Pancreas (tissue), 10 donors: ENCODE measurements around the gene SLC4A2. TPM values are rescaled to one million over a fixed set of nuclear protein-coding genes. Genes with fewer than 3 reads are reported as not detected.
"Not testable (repeated sequence)": the region's sequence is repeated elsewhere in the genome, so short reads cannot be mapped to it uniquely, and the experiment has no call there.

Experiments used
- ATAC-seq, 4 donors: fragments of 200-7000 bp; cut with Tn5 transposase; one replicate each; pipeline versions ENCODE4 v1.8.0 to v1.9.1; 2020; ENCODE audit warnings: mild to moderate bottlenecking in 4 of 4, moderate library complexity in 4 of 4
- DNase-seq, 6 donors: peaks; one replicate each; pipeline ENCODE4 v3.0.0-alpha.2; 2020
- FAIRE-seq: peaks from 2 replicates; lab custom pipeline; 2012; peaks lifted over from hg19 to GRCh38; lab: Jason Lieb, UNC
- H3K27ac ChIP-seq, 4 donors: fragments of 200-600 bp; sonication (generic); 1 replicate in 3 of 4; 2 replicates in 1 of 4; pipeline versions ENCODE4 v1.5.0 to v1.8.0; 2020
- H3K27me3 ChIP-seq, 4 donors: fragments of 200-600 bp; one replicate each; pipeline ENCODE4 v1.8.0; 2021
- H3K36me3 ChIP-seq, 3 donors: fragments of 200-600 bp; sonication (generic) in 1 of 3; one replicate each; pipeline versions ENCODE4 v1.5.0 to v1.8.0; 2020 to 2021
- H3K4me1 ChIP-seq, 3 donors: fragments of 200-600 bp; one replicate each; pipeline ENCODE4 v1.8.0; 2021
- H3K4me3 ChIP-seq, 4 donors: fragments of 200-600 bp; sonication (generic) in 2 of 4; one replicate each; pipeline versions ENCODE4 v1.5.0 to v1.8.0; 2020 to 2021
- H3K9me3 ChIP-seq, 4 donors: fragments of 200-600 bp; one replicate each; pipeline ENCODE4 v1.8.0; 2021
- CTCF ChIP-seq, 4 donors: fragments of 200-600 bp; sonication (generic) in 3 of 4; IDR thresholded peaks; one replicate each; pipeline versions ENCODE4 v1.5.0 to v1.8.0; 2021; ENCODE audit warnings: antibody characterized with exemption in 4 of 4
- WGBS, 2 donors: extraction: QIAGEN DNeasy Blood & Tissue Kit; methylation state at CpG; one replicate each; pipeline ENCODE4 v1.1.7; 2013; 5-methylcytosine and 5-hydroxymethylcytosine counted together
- intact Hi-C, 3 donors: fragments of 100-400 bp; cut with DNase I; formaldehyde crosslinking; loops; one replicate each; pipeline versions ENCODE4 v1.11.1 to v1.14.2; 2022
- polyA plus RNA-seq, 2 donors: library from polyadenylated mRNA; stranded (reverse); fragments of 200-250 nt; gene quantifications; one replicate each; pipeline ENCODE4 v1.2.3, GENCODE V29; 2013
- total RNA-seq, 6 donors: library from RNA; stranded (reverse); fragmentation: NEBNext Ultra II Directional in 4 of 6; extraction: Animal tissue kit (Norgen Biotek cat#: 25700) in 4 of 6; gene quantifications; one replicate each; pipeline versions ENCODE4 v1.2.1 to v1.2.4, GENCODE V29; 2021 to 2023
- donor health status: healthy with polysubstance abuse.
- donor health status: DM: no; HTN: no; CAD: no; lungs with moderate emphysema.
- donor health status: DM: no; HTN: no; CAD: no.
- donor health status: control.
- donor health status: control.
- donor health status: Bipolar disorder and iron deficiency.
- donor health status: DM: yes; HTN: yes; CAD: no.
- donor health status: DM: no; HTN: no; CAD: no.
- donor health status: DM: no; HTN: no; CAD: no.
- donor health status: DM: yes; HTN: yes; CAD: no.

SLC4A2 gene
- total and polyA plus RNA-seq, 8 donors, result 69.2 to 211 (median 87.2) TPM

- DNase-seq, result no peak
- H3K4me1 ChIP-seq, result peaks cover 0 to 7% (median 0%) of the 10 kb centered on the region in 3 donors
- WGBS, 2 donors, result 81 to 87% methylated on average over 17 to 18 of the region's 18 CpGs
- FAIRE-seq, result no peak
- no peak overlapping the region for H3K4me3 ChIP-seq
- no peak overlapping the region for H3K27ac ChIP-seq
- intact Hi-C loops, result no loop called here
- H3K36me3 ChIP-seq, result peaks cover 0 to 16% (median 0%) of the 10 kb centered on the region in 3 donors
- no peaks in the 10 kb centered on the region for H3K9me3 ChIP-seq
- H3K27me3 ChIP-seq, result no peaks in the 10 kb centered on the region
- TF ChIP-seq CTCF (IDR thresholded peaks at IDR 0.05), result no peak
- peak in 1 of 4 donors; percentile 23 for ATAC-seq
Observed at GRCh38 chr7:151039850-151040548, 19.4 kb upstream of the SLC4A2 start.

GRCh38 chr7:151040616-151041375 lies 18.6 kb upstream of the SLC4A2 start:
- H3K27ac ChIP-seq, result no peak overlapping the region
- no peaks in the 10 kb centered on the region for H3K9me3 ChIP-seq
- no peaks in the 10 kb centered on the region for H3K27me3 ChIP-seq
- peaks cover 0 to 7% (median 0%) of the 10 kb centered on the region in 3 donors for H3K4me1 ChIP-seq
- intact Hi-C loops, result no loop called here
- FAIRE-seq (no peak), DNase-seq (peak in 1 of 6 donors; percentile 68), ATAC-seq (no peak)
- H3K36me3 ChIP-seq, result peaks cover 0 to 15% (median 0%) of the 10 kb centered on the region in 3 donors
- 91 to 95% methylated on average over 22 to 30 of the region's 30 CpGs for WGBS, 2 donors
- no peak for TF ChIP-seq CTCF (IDR thresholded peaks at IDR 0.05)
- H3K4me3 ChIP-seq, result no peak overlapping the region

- H3K36me3 ChIP-seq, FAIRE-seq, intact Hi-C loops, H3K27me3 ChIP-seq, H3K4me3 ChIP-seq, H3K4me1 ChIP-seq, H3K9me3 ChIP-seq, H3K27ac ChIP-seq, ATAC-seq: not testable (repeated sequence)
- 84 to 94% methylated on average over 8 to 10 of the region's 10 CpGs for WGBS, 2 donors
- DNase-seq, result peak in 1 of 6 donors; percentile 55
Observed at GRCh38 chr7:151043449-151043848, 15.9 kb upstream of the SLC4A2 start.

GRCh38 chr7:151043959-151044358 lies 15.4 kb upstream of the SLC4A2 start:
- Histone ChIP-seq H3K4me3 (no peak overlapping the region), H3K27me3 (no peaks in the 10 kb centered on the region), H3K27ac (no peak overlapping the region), H3K9me3 (no peaks in the 10 kb centered on the region), H3K4me1 (peaks cover 0 to 7% (median 0%) of the 10 kb centered on the region in 3 donors), H3K36me3 (no peaks in the 10 kb centered on the region)
- DNase-seq (peak in 2 of 6 donors; percentile 12 to 51), FAIRE-seq (no peak), ATAC-seq (no peak)
- intact Hi-C loops, result no loop called here
- no peak for TF ChIP-seq CTCF (IDR thresholded peaks at IDR 0.05)
- 94% methylated on average over 20 of the region's 20 CpGs for WGBS, 2 donors

GRCh38 chr7:151045262-151045661 lies 14.1 kb upstream of the SLC4A2 start:
- Histone ChIP-seq H3K27me3 (no peaks in the 10 kb centered on the region), H3K4me1 (no peaks in the 10 kb centered on the region), H3K9me3 (no peaks in the 10 kb centered on the region), H3K27ac (no peak overlapping the region), H3K4me3 (no peak overlapping the region), H3K36me3 (no peaks in the 10 kb centered on the region)
- DNase-seq (peak in 2 of 6 donors; percentile 11 to 59), ATAC-seq (no peak), FAIRE-seq (no peak)
- TF ChIP-seq CTCF (IDR thresholded peaks at IDR 0.05), result no peak
- intact Hi-C loops, result no loop called here
- 88 to 98% methylated on average over 9 to 11 of the region's 11 CpGs for whole genome bisulfite sequencing, 2 donors
